ENCODE data around the gene ANAPC4. TPM values are rescaled to one million over a fixed set of nuclear protein-coding genes. Genes with fewer than 3 reads are reported as not detected.
A peak's percentile ranks its signal among the peaks of the same experiment; 100 is the strongest.

The ANAPC4 gene
- total RNA-seq, 1 experiment from 2014 or later = 42.8 TPM

GRCh38 chr4:25377572-25378436 lies 741 bp downstream of the ANAPC4 start:
- Histone ChIP-seq H3K4me3 (ENCODE audit: low read depth, low read length, poor library complexity, severe bottlenecking) (peak overlapping the region; percentile 80), H3K36me3 (ENCODE audit: insufficient read depth, low read length, poor library complexity, severe bottlenecking) (peaks cover 14% of the 10 kb centered on the region), H3K27me3 (replicated peaks; ENCODE audit: insufficient read depth, low read depth, low read length, poor library complexity) (no peaks in the 10 kb centered on the region), H3K9me3 (ENCODE audit: low read depth, low read length, poor library complexity, severe bottlenecking) (no peaks in the 10 kb centered on the region), H3K4me1 (ENCODE audit: insufficient read depth, low read length, poor library complexity, severe bottlenecking) (peaks cover 6% of the 10 kb centered on the region), H3K27ac (ENCODE audit: low read depth, low read length, poor library complexity, severe bottlenecking) (peak overlapping the region; percentile 75)
- no peak for TF ChIP-seq EZH2 (IDR thresholded peaks at IDR 0.05; ENCODE audit: borderline replicate concordance, low read depth, low read length, poor library complexity, severe bottlenecking)
- TF ChIP-seq CTCF (conservative IDR thresholded peaks at IDR 0.05; ENCODE audit: low read depth, low read length) = no peak
- TSS peak; percentile 58 for BruUV-seq (replicated peaks)
- intact Hi-C loops (cut with micrococcal nuclease; ENCODE audit: unreplicated experiment) = no loop called here
- ChIA-PET CTCF (interaction anchor here (0.6 kb wide), 1 partner anchor 874 kb away, joined by 3 read pairs; no protein-coding TSS in a partner anchor), POLR2A (ENCODE audit: low non-redundant PET) (interaction anchor here (0.6 kb wide), 2 partner anchors 12 to 432 kb away, joined by 3 read pairs; no protein-coding TSS in a partner anchor)
- peak; percentile 15 for DNase-seq (ENCODE audit: low spot score)

GRCh38 chr4:25378437-25378743 lies 1.3 kb downstream of the ANAPC4 start:
- Histone ChIP-seq H3K4me3 (ENCODE audit: low read depth, low read length, poor library complexity, severe bottlenecking) (peak overlapping the region; percentile 80), H3K36me3 (ENCODE audit: insufficient read depth, low read length, poor library complexity, severe bottlenecking) (peaks cover 18% of the 10 kb centered on the region), H3K27me3 (replicated peaks; ENCODE audit: insufficient read depth, low read depth, low read length, poor library complexity) (no peaks in the 10 kb centered on the region), H3K27ac (ENCODE audit: low read depth, low read length, poor library complexity, severe bottlenecking) (no peak overlapping the region), H3K9me3 (ENCODE audit: low read depth, low read length, poor library complexity, severe bottlenecking) (no peaks in the 10 kb centered on the region), H3K4me1 (ENCODE audit: insufficient read depth, low read length, poor library complexity, severe bottlenecking) (peaks cover 6% of the 10 kb centered on the region)
- POLR2A ChIA-PET (ENCODE audit: low non-redundant PET) = interaction anchor here (0.6 kb wide), 1 partner anchor 431 kb away, joined by 3 read pairs; no protein-coding TSS in a partner anchor
- TF ChIP-seq CTCF (conservative IDR thresholded peaks at IDR 0.05; ENCODE audit: low read depth, low read length) (no peak), EZH2 (IDR thresholded peaks at IDR 0.05; ENCODE audit: borderline replicate concordance, low read depth, low read length, poor library complexity, severe bottlenecking) (no peak)
- BruUV-seq (replicated peaks) = no TSS peak
- intact Hi-C loops (cut with micrococcal nuclease; ENCODE audit: unreplicated experiment) = no loop called here
- CTCF ChIA-PET = no interaction called here
- DNase-seq (ENCODE audit: low spot score) = no peak

GRCh38 chr4:25379591-25379990 lies 2.5 kb downstream of the ANAPC4 start:
- DNase-seq (ENCODE audit: low spot score) = no peak
- Histone ChIP-seq H3K4me1 (ENCODE audit: insufficient read depth, low read length, poor library complexity, severe bottlenecking) (peaks cover 6% of the 10 kb centered on the region), H3K27me3 (replicated peaks; ENCODE audit: insufficient read depth, low read depth, low read length, poor library complexity) (no peaks in the 10 kb centered on the region), H3K27ac (ENCODE audit: low read depth, low read length, poor library complexity, severe bottlenecking) (no peak overlapping the region), H3K9me3 (ENCODE audit: low read depth, low read length, poor library complexity, severe bottlenecking) (no peaks in the 10 kb centered on the region), H3K36me3 (ENCODE audit: insufficient read depth, low read length, poor library complexity, severe bottlenecking) (peaks cover 26% of the 10 kb centered on the region), H3K4me3 (ENCODE audit: low read depth, low read length, poor library complexity, severe bottlenecking) (no peak overlapping the region)
- ChIA-PET CTCF (no interaction called here), POLR2A (ENCODE audit: low non-redundant PET) (no interaction called here)
- intact Hi-C loops (cut with micrococcal nuclease; ENCODE audit: unreplicated experiment) = no loop called here
- no TSS peak for BruUV-seq (replicated peaks)
- TF ChIP-seq EZH2 (IDR thresholded peaks at IDR 0.05; ENCODE audit: borderline replicate concordance, low read depth, low read length, poor library complexity, severe bottlenecking) (no peak), CTCF (conservative IDR thresholded peaks at IDR 0.05; ENCODE audit: low read depth, low read length) (no peak)
